CD4-positive, alpha-beta T cell treated with Interleukin-10 for 1 hour (primary cell): ENCODE measurements around the gene ZNF502.

ENCODE experiments used
- DNase-seq: peaks from one replicate; pipeline ENCODE4 v3.0.0-alpha.2; 2020

Gene ZNF502

GRCh38 chr3:44771424-44772098 lies 59.1 kb downstream of the ZNF502 start:
- no peak for DNase-seq

DNA sequence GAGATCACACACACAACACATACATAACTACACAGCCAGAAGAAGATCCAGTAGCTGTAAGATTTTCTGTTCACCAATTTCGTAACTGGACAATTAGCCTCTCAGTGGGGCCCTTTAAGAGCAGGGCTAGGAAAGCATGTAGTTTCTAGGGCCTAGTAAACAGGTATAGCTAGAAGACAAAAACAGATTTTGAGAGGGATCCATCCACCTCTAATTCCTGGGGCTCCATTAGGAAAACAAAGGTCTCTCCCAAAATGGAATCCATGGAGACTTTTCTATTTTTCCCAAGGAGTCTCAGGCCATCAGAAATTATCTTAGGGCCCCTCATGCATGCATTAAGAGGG lies 59.6 kb downstream of the ZNF502 start:
- DNase-seq, result no peak
